MCF 10A (cell line): ENCODE results near the gene NRXN3. TPM values are rescaled to one million over a fixed set of nuclear protein-coding genes. Genes with fewer than 3 reads are reported as not detected.
"Not testable (repeated sequence)": the region's sequence is repeated elsewhere in the genome, so short reads cannot be mapped to it uniquely, and the experiment has no call there.

Source experiments
- BruUV-seq: library from RNA; stranded (reverse); fragments of 400-500 nt; replicated peaks from 2 replicates; lab custom pipeline; 2021; lab: Mats Ljungman, UMichigan
- CTCF ChIA-PET: fragments of 300-600 bp; sonication (Branson Sonifier 250); formaldehyde crosslinking; extraction: SDS; loops from one replicate; lab custom pipeline; 2021; ENCODE audit warnings: antibody characterized with exemption, inconsistent platforms; lab: Yijun Ruan, JAX
- POLR2A ChIA-PET: fragments of 300-600, 350-650 bp; sonication (Branson Sonifier 250); formaldehyde crosslinking; extraction: SDS; loops from one replicate; lab custom pipeline; 2020; ENCODE audit warnings: antibody characterized with exemption, inconsistent platforms; lab: Yijun Ruan, JAX
- DNase-seq: peaks from one replicate; pipeline ENCODE4 v3.0.0-alpha.2; 2018; ENCODE audit not compliant: unreplicated experiment
- H3K27ac Mint-ChIP-seq: one replicate; pipeline ENCODE4 v1.8.0; 2022; ENCODE audit warnings: mild to moderate bottlenecking, low read depth, mixed read lengths; ENCODE audit not compliant: unreplicated experiment
- H3K27me3 Mint-ChIP-seq: one replicate; pipeline ENCODE4 v1.8.0; 2022; ENCODE audit warnings: mixed read lengths; ENCODE audit not compliant: insufficient read depth, unreplicated experiment
- H3K36me3 Mint-ChIP-seq: one replicate; pipeline ENCODE4 v1.8.0; 2022; ENCODE audit warnings: mild to moderate bottlenecking, moderate library complexity, mixed read lengths; ENCODE audit not compliant: insufficient read depth, unreplicated experiment
- H3K4me1 Mint-ChIP-seq: one replicate; pipeline ENCODE4 v1.8.0; 2022; ENCODE audit warnings: mixed read lengths; ENCODE audit not compliant: insufficient read depth, unreplicated experiment
- H3K4me3 Mint-ChIP-seq: one replicate; pipeline ENCODE4 v1.8.0; 2022; ENCODE audit warnings: mild to moderate bottlenecking, moderate library complexity, mixed read lengths; ENCODE audit not compliant: unreplicated experiment
- H3K9me3 Mint-ChIP-seq: one replicate; pipeline ENCODE4 v1.8.0; 2022; ENCODE audit warnings: mixed read lengths; ENCODE audit not compliant: unreplicated experiment
- CTCF ChIP-seq: fragments of 200-600 bp; IDR thresholded peaks from one replicate; pipeline ENCODE4 v1.8.0; 2022; ENCODE audit warnings: antibody characterized with exemption, mild to moderate bottlenecking; ENCODE audit not compliant: unreplicated experiment
- intact Hi-C: fragments of 100-400 bp; cut with micrococcal nuclease; formaldehyde crosslinking; loops from 2 replicates; pipeline ENCODE4 v1.14.1; 2022
- total RNA-seq: library from RNA; stranded (reverse); gene quantifications from 2 replicates; pipeline ENCODE4 v1.2.3, GENCODE V29; 2022

NRXN3 gene
- total RNA-seq, 1 experiment from 2014 or later, result not detected

DNA sequence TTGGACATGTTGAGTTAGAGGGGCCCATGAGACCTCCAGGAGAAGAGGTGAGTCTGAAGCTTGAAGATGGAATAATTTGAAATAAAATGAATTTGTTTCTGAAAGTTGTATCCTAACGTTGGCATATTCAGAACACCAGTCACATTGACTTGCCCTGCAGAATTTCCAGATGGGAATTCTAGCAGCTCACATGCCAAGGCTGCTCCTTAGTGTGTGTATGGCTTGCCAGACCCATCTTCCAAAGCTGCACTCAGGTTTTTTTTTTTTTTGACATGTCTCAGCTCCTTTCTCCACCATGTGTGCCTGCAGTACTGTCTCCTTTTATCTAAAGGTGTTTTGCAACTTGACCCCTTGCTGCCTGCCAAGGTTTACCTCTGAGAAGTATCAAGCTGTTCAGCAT is 261.9 kb downstream of the NRXN3 start:
- Mint-ChIP-seq H3K27me3 (no peaks in the 10 kb centered on the region), H3K4me3 (no peak overlapping the region), H3K4me1 (no peaks in the 10 kb centered on the region), H3K36me3 (no peaks in the 10 kb centered on the region), H3K9me3 (peaks cover 8% of the 10 kb centered on the region), H3K27ac (no peak overlapping the region)
- BruUV-seq, result no TSS peak
- POLR2A ChIA-PET, result no interaction called here
- no peak for TF ChIP-seq CTCF
- DNase-seq, result no peak
- intact Hi-C loops, result no loop called here
- CTCF ChIA-PET, result no interaction called here

GRCh38 chr14:78437448-78437847 is 267.3 kb downstream of the NRXN3 start:
- POLR2A ChIA-PET, H3K36me3 Mint-ChIP-seq, H3K27ac Mint-ChIP-seq, H3K4me3 Mint-ChIP-seq, CTCF ChIA-PET, intact Hi-C loops, H3K4me1 Mint-ChIP-seq, BruUV-seq, DNase-seq: not testable (repeated sequence)
- Mint-ChIP-seq H3K9me3 (peaks cover 20% of the 10 kb centered on the region), H3K27me3 (peaks cover 14% of the 10 kb centered on the region)

DNA sequence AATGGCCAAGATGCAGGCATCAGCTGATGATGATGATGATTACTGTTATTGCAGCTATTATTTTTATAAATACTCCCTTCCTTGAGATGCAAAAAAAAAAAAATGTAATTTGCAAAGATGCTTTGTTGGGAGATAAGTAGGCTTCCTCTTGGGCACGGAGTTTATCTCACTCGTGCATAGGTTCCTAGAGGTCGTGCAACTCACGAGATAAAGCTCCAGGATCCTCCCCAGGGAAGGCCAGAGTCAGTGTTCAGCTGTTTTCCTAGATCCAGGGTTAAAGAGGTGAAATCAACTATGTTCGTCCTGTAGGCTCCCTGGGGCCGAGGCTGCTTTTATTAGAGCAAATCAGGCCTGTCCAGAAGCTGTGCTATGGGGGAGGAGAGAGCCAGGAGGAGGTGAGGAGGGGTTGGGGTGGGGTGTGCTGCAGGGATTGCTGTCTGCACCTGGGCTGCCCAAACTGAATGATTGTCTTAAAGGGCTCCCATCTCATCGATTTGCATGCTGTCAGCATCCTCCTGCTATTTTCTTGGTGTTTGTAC is 270.3 kb downstream of the NRXN3 start:
- Mint-ChIP-seq H3K36me3 (no peaks in the 10 kb centered on the region), H3K9me3 (peaks cover 20% of the 10 kb centered on the region), H3K27ac (no peak overlapping the region), H3K27me3 (peaks cover 14% of the 10 kb centered on the region), H3K4me1 (no peaks in the 10 kb centered on the region), H3K4me3 (no peak overlapping the region)
- ChIA-PET POLR2A (no interaction called here), CTCF (interaction anchor here (0.7 kb wide), 1 partner anchor 204 kb away, joined by 3 read pairs; no protein-coding TSS in a partner anchor)
- DNase-seq, result no peak
- intact Hi-C loops, result no loop called here
- no TSS peak for BruUV-seq
- no peak for TF ChIP-seq CTCF

- POLR2A ChIA-PET, result no interaction called here
- Mint-ChIP-seq H3K27me3 (peaks cover 6% of the 10 kb centered on the region), H3K36me3 (no peaks in the 10 kb centered on the region), H3K4me3 (no peak overlapping the region), H3K9me3 (peaks cover 7% of the 10 kb centered on the region), H3K4me1 (no peaks in the 10 kb centered on the region), H3K27ac (no peak overlapping the region)
- no TSS peak for BruUV-seq
- CTCF ChIA-PET, result interaction anchor here (0.6 kb wide), 1 partner anchor 372 kb away, joined by 3 read pairs; no protein-coding TSS in a partner anchor
- no peak for DNase-seq
- intact Hi-C loops, result no loop called here
- TF ChIP-seq CTCF, result no peak
Measured at GRCh38 chr14:78443834-78444233, 273.7 kb downstream of the NRXN3 start.

GRCh38 chr14:78445275-78445674 is 275.1 kb downstream of the NRXN3 start:
- no TSS peak for BruUV-seq
- no peak for DNase-seq
- Mint-ChIP-seq H3K27me3 (no peaks in the 10 kb centered on the region), H3K4me3 (no peak overlapping the region), H3K4me1 (no peaks in the 10 kb centered on the region), H3K9me3 (peaks cover 6% of the 10 kb centered on the region), H3K36me3 (no peaks in the 10 kb centered on the region), H3K27ac (no peak overlapping the region)
- TF ChIP-seq CTCF, result no peak
- intact Hi-C loops, result no loop called here
- ChIA-PET POLR2A (no interaction called here), CTCF (no interaction called here)
